DOHH2 (cell line): ENCODE data around the gene SF3A1.
"Not testable (repeated sequence)": the region's sequence is repeated elsewhere in the genome, so short reads cannot be mapped to it uniquely, and the experiment has no call there.

Experiments
- H3F3A ChIP-seq: fragments of 200-600 bp; sonication (generic), shearing (Covaris generic); 2 replicates; pipeline ENCODE4 v1.6.0; 2016; ENCODE audit warnings: antibody characterized with exemption, mild to moderate bottlenecking; ENCODE audit not compliant: control insufficient read depth, insufficient read depth
- H3K27ac ChIP-seq: fragments of 200-600 bp; sonication (generic); 2 replicates; pipeline ENCODE4 v1.5.1; 2014; ENCODE audit warnings: low read depth, mild to moderate bottlenecking, low read length, moderate library complexity
- H3K27me3 ChIP-seq: fragments of 200-600 bp; sonication (generic); 2 replicates; pipeline ENCODE4 v1.6.1; 2014; ENCODE audit warnings: mild to moderate bottlenecking, low read length, mixed read lengths; ENCODE audit not compliant: control insufficient read depth
- H3K36me3 ChIP-seq: fragments of 200-600 bp; sonication (generic); 2 replicates; pipeline ENCODE4 v1.6.1; 2014; ENCODE audit warnings: mild to moderate bottlenecking, low read length, moderate library complexity, mixed read lengths; ENCODE audit not compliant: control insufficient read depth
- H3K4me1 ChIP-seq: fragments of 200-600 bp; sonication (generic); 2 replicates; pipeline ENCODE4 v1.6.1; 2014; ENCODE audit warnings: mild to moderate bottlenecking, low read length, mixed read lengths; ENCODE audit not compliant: control insufficient read depth
- H3K4me2 ChIP-seq: fragments of 200-600 bp; sonication (generic); 2 replicates; pipeline ENCODE4 v1.6.0; 2014; ENCODE audit warnings: mild to moderate bottlenecking, low read length, moderate library complexity
- H3K4me3 ChIP-seq: fragments of 200-600 bp; sonication (generic); 2 replicates; pipeline ENCODE4 v1.5.1; 2014; ENCODE audit warnings: mild to moderate bottlenecking, low read length, mixed read lengths
- H3K79me2 ChIP-seq: fragments of 200-600 bp; sonication (generic); 2 replicates; pipeline ENCODE4 v1.6.1; 2014; ENCODE audit warnings: mild to moderate bottlenecking, low read length, mixed read lengths; ENCODE audit not compliant: control insufficient read depth
- H3K9me2 ChIP-seq: fragments of 200-600 bp; sonication (generic); replicated peaks from 2 replicates; pipeline ENCODE4 v1.6.1; 2014; ENCODE audit warnings: mild to moderate bottlenecking, low read length, mixed read lengths; ENCODE audit not compliant: control insufficient read depth
- H3K9me3 ChIP-seq: fragments of 200-600 bp; sonication (generic); 2 replicates; pipeline ENCODE4 v1.6.1; 2014; ENCODE audit warnings: antibody characterized with exemption, low read length, mixed read lengths; ENCODE audit not compliant: control insufficient read depth, insufficient read depth
- H4K20me1 ChIP-seq: fragments of 200-600 bp; sonication (generic); 2 replicates; pipeline ENCODE4 v1.6.0; 2014; ENCODE audit warnings: low read depth, mild to moderate bottlenecking, antibody characterized with exemption, low read length, moderate library complexity; ENCODE audit not compliant: control insufficient read depth, insufficient read depth
- CTCF ChIP-seq: fragments of 200-600 bp; sonication (generic); IDR thresholded peaks from one replicate; pipeline ENCODE4 v1.5.1; 2014; ENCODE audit warnings: antibody characterized with exemption, mild to moderate bottlenecking, low read depth, low read length; ENCODE audit not compliant: poor library complexity, severe bottlenecking
- EZH2phosphoT487 ChIP-seq: fragments of 200-600 bp; sonication (generic); IDR thresholded peaks from 2 replicates; pipeline ENCODE4 v1.6.1; 2017; ENCODE audit warnings: borderline replicate concordance, mild to moderate bottlenecking, antibody characterized with exemption, low read length, moderate library complexity, mixed read lengths

SF3A1 gene

GRCh38 chr22:30404307-30404706 lies 47.6 kb upstream of the SF3A1 start:
- Histone ChIP-seq H3K36me3 (no peaks in the 10 kb centered on the region), H4K20me1 (no peaks in the 10 kb centered on the region), H3F3A (no peaks in the 10 kb centered on the region), H3K27ac (no peak overlapping the region), H3K9me3 (no peaks in the 10 kb centered on the region), H3K27me3 (no peaks in the 10 kb centered on the region), H3K4me2 (no peak overlapping the region), H3K9me2 (no peaks in the 10 kb centered on the region), H3K4me1 (no peaks in the 10 kb centered on the region), H3K4me3 (no peak overlapping the region), H3K79me2 (no peaks in the 10 kb centered on the region)
- TF ChIP-seq EZH2phosphoT487 (no peak), CTCF (no peak)

- H3K36me3 ChIP-seq, H3K79me2 ChIP-seq, H3K4me3 ChIP-seq, H3K27ac ChIP-seq, H4K20me1 ChIP-seq, H3K4me1 ChIP-seq, H3K9me3 ChIP-seq, H3K9me2 ChIP-seq, H3F3A ChIP-seq, H3K4me2 ChIP-seq: not testable (repeated sequence)
- peaks cover 13% of the 10 kb centered on the region for H3K27me3 ChIP-seq
Observed at GRCh38 chr22:30402766-30403104, 46.0 kb upstream of the SF3A1 start.

GRCh38 chr22:30402028-30402765 lies 45.5 kb upstream of the SF3A1 start:
- Histone ChIP-seq H3K27me3 (peaks cover 18% of the 10 kb centered on the region), H4K20me1 (no peaks in the 10 kb centered on the region), H3K27ac (no peak overlapping the region), H3K9me3 (no peaks in the 10 kb centered on the region), H3K36me3 (no peaks in the 10 kb centered on the region), H3K4me3 (no peak overlapping the region), H3K4me2 (no peak overlapping the region), H3F3A (no peaks in the 10 kb centered on the region), H3K79me2 (no peaks in the 10 kb centered on the region), H3K4me1 (peaks cover 6% of the 10 kb centered on the region), H3K9me2 (no peaks in the 10 kb centered on the region)
- no peak for TF ChIP-seq EZH2phosphoT487
- no peak for TF ChIP-seq CTCF

- Histone ChIP-seq H3K27me3 (peaks cover 27% of the 10 kb centered on the region), H3K4me1 (peaks cover 15% of the 10 kb centered on the region)
- H3K36me3 ChIP-seq, H3K4me3 ChIP-seq, H3F3A ChIP-seq, H3K27ac ChIP-seq, H3K79me2 ChIP-seq, H3K9me2 ChIP-seq, H4K20me1 ChIP-seq, H3K9me3 ChIP-seq, H3K4me2 ChIP-seq: not testable (repeated sequence)
Observed at GRCh38 chr22:30401024-30401423, 44.3 kb upstream of the SF3A1 start.
